GM10266 (cell line): Measurements from ENCODE around the gene HACD1.

ENCODE experiments used
- DNase-seq: peaks from one replicate; pipeline ENCODE4 v3.0.0; 2012; ENCODE audit errors: extremely low spot score
- TF ChIP-seq, protein P1 (sequence below): IDR thresholded peaks from 2 replicates; pipeline ENCODE4 v1.5.1; 2012; ENCODE audit warnings: mild to moderate bottlenecking, low read depth; ENCODE audit not compliant: control insufficient read depth, insufficient read depth; ENCODE audit errors: missing control alignments

The HACD1 gene, protein sequence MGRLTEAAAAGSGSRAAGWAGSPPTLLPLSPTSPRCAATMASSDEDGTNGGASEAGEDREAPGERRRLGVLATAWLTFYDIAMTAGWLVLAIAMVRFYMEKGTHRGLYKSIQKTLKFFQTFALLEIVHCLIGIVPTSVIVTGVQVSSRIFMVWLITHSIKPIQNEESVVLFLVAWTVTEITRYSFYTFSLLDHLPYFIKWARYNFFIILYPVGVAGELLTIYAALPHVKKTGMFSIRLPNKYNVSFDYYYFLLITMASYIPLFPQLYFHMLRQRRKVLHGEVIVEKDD

DNA sequence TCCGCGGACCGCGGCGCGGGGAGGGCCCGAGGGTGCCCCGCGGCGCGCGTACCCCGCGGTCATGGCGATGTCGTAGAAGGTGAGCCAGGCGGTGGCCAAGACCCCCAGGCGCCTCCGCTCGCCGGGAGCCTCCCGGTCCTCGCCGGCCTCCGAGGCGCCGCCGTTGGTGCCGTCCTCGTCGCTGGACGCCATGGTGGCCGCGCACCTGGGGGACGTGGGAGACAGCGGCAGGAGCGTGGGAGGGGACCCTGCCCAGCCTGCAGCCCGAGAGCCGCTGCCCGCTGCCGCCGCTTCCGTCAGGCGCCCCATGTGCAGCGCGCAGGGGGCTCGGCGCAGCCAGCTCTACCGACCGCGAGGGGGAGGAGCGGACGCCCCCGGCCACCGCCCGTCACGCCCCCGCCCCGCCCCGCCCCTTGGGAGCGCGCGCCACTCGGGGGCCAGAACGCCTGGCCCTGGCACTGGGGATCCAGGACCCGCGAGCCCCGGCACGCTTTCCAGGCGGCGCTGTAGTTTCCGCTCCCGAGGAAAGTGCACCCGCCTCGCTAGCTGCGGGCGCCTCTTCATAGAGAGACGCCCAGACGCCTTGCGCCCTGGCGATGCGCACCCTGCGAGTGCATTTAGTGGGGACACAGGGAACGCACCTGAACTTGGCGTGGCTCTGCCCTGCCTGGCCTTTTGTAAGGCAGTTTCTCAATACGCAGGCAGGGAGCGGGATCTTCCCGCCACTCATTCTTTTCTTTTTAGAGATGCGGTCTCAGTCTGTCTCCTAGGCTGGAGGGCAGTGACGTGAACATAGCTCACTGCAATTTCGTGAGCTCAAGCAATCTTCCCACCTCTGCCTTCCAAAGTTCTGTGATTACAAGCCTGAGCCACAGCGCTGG, at the start of gene HACD1:
Gene HACD1 (minus strand): TSS at position 344 of the 881 bp plus-strand sequence. CDS start 35 bp downstream, at position 309.
- TF ChIP-seq, protein P1, sequence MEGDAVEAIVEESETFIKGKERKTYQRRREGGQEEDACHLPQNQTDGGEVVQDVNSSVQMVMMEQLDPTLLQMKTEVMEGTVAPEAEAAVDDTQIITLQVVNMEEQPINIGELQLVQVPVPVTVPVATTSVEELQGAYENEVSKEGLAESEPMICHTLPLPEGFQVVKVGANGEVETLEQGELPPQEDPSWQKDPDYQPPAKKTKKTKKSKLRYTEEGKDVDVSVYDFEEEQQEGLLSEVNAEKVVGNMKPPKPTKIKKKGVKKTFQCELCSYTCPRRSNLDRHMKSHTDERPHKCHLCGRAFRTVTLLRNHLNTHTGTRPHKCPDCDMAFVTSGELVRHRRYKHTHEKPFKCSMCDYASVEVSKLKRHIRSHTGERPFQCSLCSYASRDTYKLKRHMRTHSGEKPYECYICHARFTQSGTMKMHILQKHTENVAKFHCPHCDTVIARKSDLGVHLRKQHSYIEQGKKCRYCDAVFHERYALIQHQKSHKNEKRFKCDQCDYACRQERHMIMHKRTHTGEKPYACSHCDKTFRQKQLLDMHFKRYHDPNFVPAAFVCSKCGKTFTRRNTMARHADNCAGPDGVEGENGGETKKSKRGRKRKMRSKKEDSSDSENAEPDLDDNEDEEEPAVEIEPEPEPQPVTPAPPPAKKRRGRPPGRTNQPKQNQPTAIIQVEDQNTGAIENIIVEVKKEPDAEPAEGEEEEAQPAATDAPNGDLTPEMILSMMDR, result peak; percentile 25
- DNase-seq, result peak; percentile 71

DNA sequence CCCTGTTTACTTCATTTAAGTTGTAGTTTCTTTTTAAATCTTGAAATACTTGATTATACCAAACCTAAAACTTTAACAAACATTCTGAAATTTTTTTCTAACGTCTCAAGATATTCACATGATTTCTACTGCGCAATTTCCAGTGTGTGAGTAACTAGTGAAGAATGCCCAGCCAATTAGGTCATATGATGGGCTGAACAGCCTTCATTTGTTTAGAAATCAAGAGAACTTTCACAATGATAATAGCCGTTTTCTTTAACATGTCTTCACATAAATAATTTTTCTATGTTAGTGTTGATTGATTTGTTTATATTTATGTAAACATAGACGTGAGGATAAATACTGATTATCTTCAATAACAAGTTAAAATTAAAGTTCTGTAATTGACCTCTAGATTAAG, 48.6 kb upstream of the HACD1 start:
- TF ChIP-seq, protein P1, result no peak
- no peak for DNase-seq

DNA sequence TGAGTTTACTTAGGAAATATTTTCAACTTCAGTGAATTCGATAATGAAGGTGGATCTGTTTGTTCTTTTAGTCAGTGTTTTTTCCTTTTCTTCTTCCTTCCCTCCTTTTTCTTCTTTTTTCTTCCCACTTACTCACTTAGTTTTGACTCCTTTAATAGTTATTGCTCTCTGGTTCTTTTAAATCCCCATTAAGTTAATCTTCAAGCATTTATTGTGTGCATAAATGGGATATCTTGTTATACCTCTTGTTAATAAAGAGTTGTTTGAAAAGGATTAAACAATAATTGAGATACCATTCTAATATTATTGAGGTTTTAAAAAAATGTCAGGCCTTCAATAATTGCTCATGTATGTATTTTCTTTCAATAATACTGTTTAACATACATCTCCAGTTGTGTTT, 46.3 kb upstream of the HACD1 start:
- DNase-seq, result no peak
- TF ChIP-seq, protein P1, result no peak

DNA sequence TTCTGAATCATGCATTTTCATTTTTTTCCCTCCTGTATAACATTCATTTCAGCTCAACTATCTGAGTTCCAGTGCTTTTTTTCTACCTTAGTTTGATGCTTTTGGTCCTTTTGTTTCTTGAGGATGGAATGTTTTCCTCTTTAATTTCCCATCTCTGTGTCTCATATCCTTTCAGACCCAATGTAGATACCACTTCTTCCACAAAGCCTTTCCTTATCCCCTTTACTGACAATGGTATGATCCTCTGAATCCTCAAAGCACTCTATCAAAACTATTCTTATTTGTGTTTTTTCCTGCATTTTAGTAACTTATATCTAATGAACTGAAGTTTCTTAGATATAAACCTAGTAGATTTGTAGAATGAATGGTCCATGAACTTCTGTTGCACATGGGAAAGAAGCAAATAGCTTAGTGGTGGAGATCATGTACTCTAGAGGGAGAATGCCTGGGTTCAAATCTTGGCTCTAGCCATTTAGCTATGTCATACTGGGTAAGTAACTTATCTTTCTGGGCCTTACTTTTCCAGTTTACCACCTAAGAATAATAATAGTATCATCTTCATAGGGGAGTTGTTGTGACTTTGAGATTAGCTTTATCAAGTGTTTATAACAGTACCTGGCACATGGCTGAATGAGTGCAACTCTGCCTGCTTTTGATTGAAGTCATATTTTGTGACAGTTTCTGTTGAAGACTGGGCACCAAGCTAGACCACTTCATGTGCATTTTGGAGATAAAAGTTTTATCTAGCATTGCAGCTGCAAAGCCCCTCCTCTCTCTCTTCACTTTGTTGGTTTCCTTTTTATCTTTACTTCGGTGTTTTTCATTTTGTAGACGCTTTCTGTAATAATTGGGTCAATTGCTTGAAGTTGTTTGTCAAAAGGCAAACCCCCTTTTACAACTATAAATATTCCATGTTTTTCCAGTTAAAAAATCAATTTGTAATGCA, 45.3 kb upstream of the HACD1 start:
- no peak for DNase-seq
- TF ChIP-seq, protein P1, result no peak

DNA sequence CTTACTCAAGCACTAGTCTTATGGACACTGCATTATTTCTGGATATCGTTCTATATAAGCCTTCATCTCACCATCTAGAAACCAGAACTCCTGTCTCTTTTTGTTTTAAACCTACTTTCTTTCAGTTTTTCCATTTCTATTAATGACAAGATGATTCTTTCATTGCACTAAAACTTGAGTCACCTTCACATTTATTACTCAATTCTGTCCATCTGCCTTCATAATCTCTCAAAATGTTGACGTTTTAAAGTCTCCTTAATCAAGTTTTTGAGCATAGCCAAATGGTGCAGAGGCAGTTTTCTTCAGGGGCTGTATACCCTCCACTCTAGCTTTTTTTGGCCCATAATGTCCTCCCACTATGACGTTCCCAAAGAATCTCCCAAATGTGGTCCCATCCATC, 44.3 kb upstream of the HACD1 start:
- DNase-seq, result no peak
- TF ChIP-seq, protein P1, result no peak

DNA sequence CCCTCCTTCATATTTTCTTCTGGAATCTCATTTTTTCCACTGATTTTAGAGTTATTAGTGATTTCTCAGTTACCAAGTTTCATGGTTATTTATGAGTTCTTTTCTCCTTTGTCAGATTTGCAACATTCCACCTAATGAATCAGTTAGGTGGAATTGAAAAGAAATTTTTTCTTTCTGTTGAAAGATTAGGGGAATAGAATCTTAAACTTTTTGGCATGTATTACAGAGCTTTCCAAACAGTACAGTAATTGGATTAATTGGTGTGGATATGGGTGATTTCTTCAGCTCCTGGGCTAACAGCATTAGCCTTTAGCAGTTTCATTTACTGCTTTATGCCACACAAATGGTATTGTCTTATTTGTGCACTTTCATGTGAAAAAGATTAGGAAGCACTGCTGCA, 43.7 kb upstream of the HACD1 start:
- TF ChIP-seq, protein P1, result no peak
- DNase-seq, result no peak
